Vagina (tissue), 2 donors: ENCODE data around the gene SCUBE1. TPM values are rescaled to one million over a fixed set of nuclear protein-coding genes. Genes with fewer than 3 reads are reported as not detected.

ENCODE experiments used
- DNase-seq, 2 donors: peaks; one replicate each; pipeline ENCODE4 v3.0.0-alpha.2; 2017; ENCODE audit errors: extremely low spot score in 2 of 2
- H3K27ac ChIP-seq: fragments of 200-600 bp; sonication (generic); one replicate; pipeline ENCODE4 v1.5.1; 2019
- H3K27me3 ChIP-seq: fragments of 200-600 bp; sonication (generic); one replicate; pipeline ENCODE4 v1.5.1; 2019
- H3K36me3 ChIP-seq, 2 donors: fragments of 200-600 bp; sonication (generic); one replicate each; pipeline ENCODE4 v1.5.1; 2017 to 2019
- H3K4me1 ChIP-seq: fragments of 200-600 bp; sonication (generic); one replicate; pipeline ENCODE4 v1.5.1; 2019
- H3K4me3 ChIP-seq, 2 donors: fragments of 200-600 bp; sonication (generic); 1 replicate in 1 of 2; 2 replicates in 1 of 2; pipeline ENCODE4 v1.5.1; 2016 to 2019
- H3K9me3 ChIP-seq: fragments of 200-600 bp; sonication (generic); one replicate; pipeline ENCODE4 v1.5.1; 2019
- CTCF ChIP-seq, 3 experiments: fragments of 450-650 bp in 2 of 3; fragments of 200-600 bp in 1 of 3; sonication (generic) in 1 of 3; IDR thresholded peaks; one replicate each; pipeline ENCODE4 v1.5.1; 2017 to 2019; ENCODE audit warnings: antibody characterized with exemption in 3 of 3, mild to moderate bottlenecking in 2 of 3, moderate library complexity in 2 of 3
- POLR2A ChIP-seq, 2 donors: fragments of 450-650 bp; IDR thresholded peaks; one replicate each; pipeline ENCODE4 v1.6.1; 2017; ENCODE audit warnings: antibody characterized with exemption in 2 of 2, mild to moderate bottlenecking in 2 of 2, moderate library complexity in 2 of 2
- POLR2AphosphoS5 ChIP-seq, 2 donors: sonication (generic); formaldehyde crosslinking; IDR thresholded peaks; one replicate each; pipeline ENCODE4 v1.9.0; 2017; ENCODE audit warnings: antibody characterized with exemption in 2 of 2, mild to moderate bottlenecking in 2 of 2, low read depth in 1 of 2; ENCODE audit not compliant: insufficient read depth in 1 of 2
- intact Hi-C: fragments of 100-400 bp; cut with DNase I; formaldehyde crosslinking; loops from one replicate; pipeline ENCODE4 v1.15.1; 2023
- total RNA-seq: library from RNA; depleted of rRNA; stranded (reverse); fragments of >200 nt; gene quantifications from one replicate; pipeline ENCODE4 v1.2.3, GENCODE V29; 2016

The SCUBE1 gene
- total RNA-seq, 1 donor from 2014 or later = 6.9 TPM

DNA sequence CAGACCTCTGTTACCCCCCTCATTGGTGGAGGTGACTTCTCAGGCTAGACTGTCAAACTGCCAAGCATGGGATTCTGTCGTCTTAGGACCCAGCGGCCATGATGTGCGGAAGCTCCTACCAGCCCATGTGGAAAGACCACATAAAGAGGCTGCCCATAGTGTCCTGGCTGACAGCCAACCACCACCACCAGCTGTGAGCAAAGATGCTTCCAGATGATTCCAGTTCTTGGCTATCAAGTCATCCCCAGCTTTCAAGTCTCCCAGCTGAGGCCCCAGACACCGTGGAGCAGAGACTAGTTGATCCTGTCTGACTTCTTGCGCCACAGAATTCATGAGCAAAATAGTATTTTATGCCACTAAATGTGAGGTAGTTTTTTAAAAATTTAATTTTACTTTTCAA is 32.9 kb downstream of the SCUBE1 start:
- Histone ChIP-seq H3K27ac (no peak overlapping the region), H3K4me1 (no peaks in the 10 kb centered on the region), H3K27me3 (no peaks in the 10 kb centered on the region), H3K9me3 (no peaks in the 10 kb centered on the region), H3K4me3 (no peak overlapping the region), H3K36me3 (no peaks in the 10 kb centered on the region)
- TF ChIP-seq POLR2A (IDR thresholded peaks at IDR 0.05) (no peak), CTCF (IDR thresholded peaks at IDR 0.05) (no peak), POLR2AphosphoS5 (IDR thresholded peaks at IDR 0.05; ENCODE audit: insufficient read depth in 1 of 2, low read depth in 1 of 2) (no peak)
- no peak for DNase-seq
- intact Hi-C loops = no loop called here

GRCh38 chr22:43308836-43309235 is 34.3 kb downstream of the SCUBE1 start:
- Histone ChIP-seq H3K27me3 (no peaks in the 10 kb centered on the region), H3K27ac (no peak overlapping the region), H3K36me3 (no peaks in the 10 kb centered on the region), H3K4me3 (no peak overlapping the region), H3K9me3 (no peaks in the 10 kb centered on the region), H3K4me1 (no peaks in the 10 kb centered on the region)
- intact Hi-C loops = no loop called here
- DNase-seq = no peak
- TF ChIP-seq POLR2A (IDR thresholded peaks at IDR 0.05) = no peak
- TF ChIP-seq CTCF (IDR thresholded peaks at IDR 0.05) = no peak
- TF ChIP-seq POLR2AphosphoS5 (IDR thresholded peaks at IDR 0.05; ENCODE audit: insufficient read depth in 1 of 2, low read depth in 1 of 2) = no peak

DNA sequence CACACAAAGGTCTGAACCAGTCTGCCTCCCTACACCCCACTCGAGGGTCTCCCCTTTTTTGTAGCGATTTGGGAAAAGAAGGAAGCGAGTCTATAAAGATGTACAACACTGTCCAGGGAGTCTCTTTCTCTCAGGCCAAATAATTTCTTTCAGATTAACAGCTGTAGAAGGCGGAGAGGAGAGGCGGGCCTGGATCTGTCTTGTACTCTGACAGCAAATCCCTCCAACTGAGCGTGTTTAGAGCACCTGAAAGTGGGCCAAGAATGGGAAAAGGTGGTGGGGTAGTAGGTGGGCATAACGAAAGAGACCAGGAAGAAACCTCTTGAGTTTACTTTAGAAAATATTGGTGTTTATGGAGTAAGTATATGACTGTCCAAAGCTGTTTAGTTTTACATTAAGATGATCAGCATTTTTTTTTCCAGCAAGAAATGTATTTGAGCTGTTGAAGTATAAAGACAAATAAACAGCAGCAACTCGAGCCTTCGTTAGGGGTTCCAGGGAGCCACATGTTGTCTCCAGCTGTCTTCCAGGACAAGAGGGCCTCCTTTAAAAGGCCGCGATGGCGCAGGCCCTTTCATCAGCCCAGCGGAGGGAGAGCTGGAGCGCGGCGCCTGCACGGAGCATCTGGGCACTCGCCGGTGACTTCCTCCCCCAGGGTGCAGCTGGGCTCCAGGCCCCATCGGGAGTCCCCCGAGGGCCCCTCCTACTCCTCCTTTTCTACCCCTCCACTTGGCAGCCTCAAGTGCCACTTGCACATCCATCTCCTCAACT is 34.9 kb downstream of the SCUBE1 start:
- Histone ChIP-seq H3K9me3 (no peaks in the 10 kb centered on the region), H3K4me1 (no peaks in the 10 kb centered on the region), H3K36me3 (no peaks in the 10 kb centered on the region), H3K27ac (no peak overlapping the region), H3K27me3 (no peaks in the 10 kb centered on the region), H3K4me3 (no peak overlapping the region)
- TF ChIP-seq POLR2AphosphoS5 (IDR thresholded peaks at IDR 0.05; ENCODE audit: insufficient read depth in 1 of 2, low read depth in 1 of 2) = no peak
- TF ChIP-seq CTCF (IDR thresholded peaks at IDR 0.05) = no peak
- TF ChIP-seq POLR2A (IDR thresholded peaks at IDR 0.05) = no peak
- no peak for DNase-seq
- intact Hi-C loops = no loop called here

- Histone ChIP-seq H3K9me3 (no peaks in the 10 kb centered on the region), H3K4me1 (no peaks in the 10 kb centered on the region), H3K27me3 (no peaks in the 10 kb centered on the region), H3K36me3 (no peaks in the 10 kb centered on the region), H3K4me3 (no peak overlapping the region), H3K27ac (no peak overlapping the region)
- no peak for DNase-seq
- no peak for TF ChIP-seq POLR2A (IDR thresholded peaks at IDR 0.05)
- TF ChIP-seq CTCF (IDR thresholded peaks at IDR 0.05) = no peak
- TF ChIP-seq POLR2AphosphoS5 (IDR thresholded peaks at IDR 0.05; ENCODE audit: insufficient read depth in 1 of 2, low read depth in 1 of 2) = no peak
- intact Hi-C loops = no loop called here
Observed at GRCh38 chr22:43305806-43306205, 37.4 kb downstream of the SCUBE1 start.

DNA sequence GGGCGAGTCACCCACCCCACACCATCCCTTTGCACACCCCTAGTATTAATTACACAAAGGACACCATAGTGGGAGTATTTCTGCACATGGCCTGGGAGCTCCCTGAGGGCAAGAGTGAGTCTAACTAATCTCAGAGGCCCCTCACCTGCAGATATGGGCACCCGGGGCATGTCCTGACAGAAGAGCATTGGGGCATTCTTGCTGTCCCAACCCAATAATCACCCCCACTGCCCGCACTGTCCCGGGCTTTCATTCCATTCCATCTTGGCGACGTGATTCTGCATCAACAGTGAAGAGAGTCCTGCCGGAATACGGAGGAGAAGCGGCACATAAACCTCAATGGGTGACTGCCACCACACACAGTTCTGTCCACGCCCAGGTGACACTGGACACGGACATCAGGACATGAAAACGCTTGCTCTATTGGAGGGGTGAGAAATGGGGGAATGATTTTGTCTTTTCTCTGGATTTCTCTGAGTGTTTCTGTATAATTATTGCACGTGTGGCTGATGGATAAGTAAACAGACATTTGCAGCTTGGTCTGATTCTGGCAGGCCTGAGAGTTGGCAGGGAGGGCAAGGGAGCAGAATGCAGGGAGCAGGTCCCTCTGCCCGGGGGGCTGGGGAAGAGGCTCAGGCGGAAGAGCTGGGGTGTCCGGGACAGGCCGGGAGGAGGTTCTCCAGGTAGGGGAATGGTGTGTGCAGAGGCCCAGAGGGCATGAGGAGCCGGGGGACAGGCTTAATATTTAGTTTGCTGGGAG is 38.2 kb downstream of the SCUBE1 start:
- Histone ChIP-seq H3K36me3 (no peaks in the 10 kb centered on the region), H3K27me3 (no peaks in the 10 kb centered on the region), H3K4me3 (no peak overlapping the region), H3K4me1 (no peaks in the 10 kb centered on the region), H3K9me3 (no peaks in the 10 kb centered on the region), H3K27ac (no peak overlapping the region)
- TF ChIP-seq POLR2AphosphoS5 (IDR thresholded peaks at IDR 0.05; ENCODE audit: insufficient read depth in 1 of 2, low read depth in 1 of 2) (no peak), CTCF (IDR thresholded peaks at IDR 0.05) (no peak), POLR2A (IDR thresholded peaks at IDR 0.05) (no peak)
- intact Hi-C loops = no loop called here
- no peak for DNase-seq
